ENCODE data around the gene PADI6.

The PADI6 gene

GRCh38 chr1:17356387-17357026 is 15.5 kb upstream of the PADI6 start:
- no peak for DNase-seq (ENCODE audit: low read depth)

DNA sequence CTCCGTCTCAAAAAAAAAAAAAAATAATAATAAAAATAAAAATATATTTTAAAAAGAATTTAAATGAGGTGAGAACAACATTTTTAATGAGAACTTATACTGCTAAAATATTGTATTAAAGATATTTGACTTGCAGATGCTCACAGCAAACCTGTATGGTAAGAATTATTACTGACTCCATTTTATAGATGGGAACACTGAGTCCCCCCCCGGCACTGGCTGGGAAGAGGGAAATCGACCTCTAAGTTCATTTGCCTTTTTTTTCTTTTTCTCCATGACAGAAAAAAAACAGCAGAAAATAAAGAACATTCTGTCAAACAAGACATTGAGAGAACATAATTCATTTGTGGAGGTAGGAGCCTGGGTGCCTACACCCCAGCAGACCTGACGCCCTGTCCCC is 13.4 kb upstream of the PADI6 start:
- DNase-seq (ENCODE audit: low read depth): no peak

GRCh38 chr1:17359031-17359430 is 13.0 kb upstream of the PADI6 start:
- DNase-seq (ENCODE audit: low read depth): no peak

GRCh38 chr1:17359808-17360207 is 12.2 kb upstream of the PADI6 start:
- no peak for DNase-seq (ENCODE audit: low read depth)

DNA sequence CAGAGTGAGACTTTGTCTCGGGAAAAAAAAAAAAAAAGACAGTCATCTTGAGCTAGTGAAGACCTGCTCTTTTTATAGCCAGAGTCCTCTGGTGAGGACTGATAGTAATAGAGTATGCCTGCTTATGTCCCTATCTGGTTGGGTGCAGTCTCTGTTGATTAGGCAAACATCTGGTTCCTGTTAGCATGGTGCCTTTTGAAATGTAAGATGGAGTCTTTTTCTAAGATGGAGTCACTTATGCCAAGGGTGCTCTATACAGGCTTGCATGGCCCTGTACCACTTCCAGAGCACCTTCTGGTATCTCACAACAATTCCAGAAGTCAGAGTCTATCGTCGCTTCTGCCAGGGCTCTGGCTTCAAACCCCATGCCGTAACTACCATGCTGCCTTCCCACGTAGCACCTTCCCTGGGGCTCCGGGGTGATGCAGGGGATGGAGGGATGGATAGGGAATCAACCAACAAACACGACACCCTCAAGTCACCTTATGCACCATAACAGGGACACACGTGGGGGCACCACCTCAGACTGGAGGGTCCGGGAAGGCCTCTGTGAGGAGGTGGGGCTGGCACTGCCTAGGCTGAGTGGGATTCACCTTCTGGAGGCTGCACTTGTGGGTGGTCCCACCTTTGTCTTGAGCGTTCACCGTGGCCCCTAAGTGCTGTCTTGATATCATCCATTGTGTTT is 11.6 kb upstream of the PADI6 start:
- DNase-seq (ENCODE audit: low read depth): no peak

GRCh38 chr1:17361687-17362086 is 10.3 kb upstream of the PADI6 start:
- no peak for DNase-seq (ENCODE audit: low read depth)

- DNase-seq (ENCODE audit: low read depth): no peak
Observed at GRCh38 chr1:17363351-17363750, 8.6 kb upstream of the PADI6 start.

DNA sequence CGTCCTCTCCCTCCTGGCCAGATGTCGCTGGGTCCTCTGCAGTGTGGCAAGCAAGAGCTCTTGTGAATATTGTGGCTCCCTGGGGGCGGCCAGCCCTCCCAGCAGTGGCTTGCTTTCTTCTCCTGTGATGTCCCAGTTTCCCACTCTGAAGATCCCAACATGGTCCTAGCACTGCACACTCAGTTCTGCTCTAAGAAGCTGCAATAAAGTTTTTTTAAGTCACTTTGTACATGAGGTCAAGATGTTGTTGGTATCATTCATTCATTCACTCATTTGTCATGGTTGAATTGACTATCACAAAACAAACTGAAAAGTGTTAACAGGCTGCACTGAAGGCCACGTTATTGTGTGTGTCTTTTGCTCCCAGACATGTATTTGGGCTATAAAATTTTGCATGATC is 8.2 kb upstream of the PADI6 start:
- no peak for DNase-seq (ENCODE audit: low read depth)

- no peak for DNase-seq (ENCODE audit: low read depth)
Observed at GRCh38 chr1:17365293-17365692, 6.7 kb upstream of the PADI6 start.

DNA sequence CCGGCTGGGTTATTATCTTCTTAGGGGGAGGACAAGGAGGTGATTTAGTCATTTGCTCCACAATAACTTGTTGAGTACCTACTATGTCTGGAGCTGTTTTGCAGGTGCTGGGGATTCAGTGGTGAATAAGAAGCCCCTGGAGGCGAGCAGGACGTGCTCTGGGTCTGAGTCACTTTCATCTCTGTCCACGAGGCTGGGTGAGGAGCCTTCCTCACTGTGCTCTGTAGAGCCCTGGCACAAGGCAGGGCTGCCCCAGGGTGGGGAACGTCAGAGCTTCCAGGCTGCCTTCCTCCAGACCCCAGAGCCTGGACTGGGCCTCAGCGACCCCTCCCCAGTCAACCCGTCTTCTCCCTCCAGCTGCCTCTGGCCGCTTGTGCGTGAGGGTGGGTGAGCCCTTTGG is 2.5 kb upstream of the PADI6 start:
- DNase-seq (ENCODE audit: low read depth): peak; percentile 18

GRCh38 chr1:17370618-17371017 is 1.4 kb upstream of the PADI6 start:
- no peak for DNase-seq (ENCODE audit: low read depth)

DNA sequence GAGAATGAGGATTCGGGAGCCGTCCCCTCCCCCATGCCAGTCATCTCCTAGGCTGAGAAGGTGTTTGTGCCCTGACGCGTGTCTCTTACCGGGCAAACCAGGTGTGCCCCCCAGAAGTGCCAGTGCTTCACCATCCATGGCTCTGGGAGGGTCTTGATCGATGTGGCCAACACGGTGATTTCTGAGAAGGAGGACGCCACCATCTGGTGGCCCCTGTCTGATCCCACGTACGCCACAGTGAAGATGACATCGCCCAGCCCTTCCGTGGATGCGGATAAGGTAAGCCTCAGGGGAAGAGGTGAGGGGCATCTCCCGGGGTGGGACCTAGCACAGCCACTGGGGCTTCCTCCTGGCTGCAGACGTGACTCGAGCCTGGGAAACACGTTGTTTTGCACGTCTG is 959 bp downstream of the PADI6 start:
- no peak for DNase-seq (ENCODE audit: low read depth)

DNA sequence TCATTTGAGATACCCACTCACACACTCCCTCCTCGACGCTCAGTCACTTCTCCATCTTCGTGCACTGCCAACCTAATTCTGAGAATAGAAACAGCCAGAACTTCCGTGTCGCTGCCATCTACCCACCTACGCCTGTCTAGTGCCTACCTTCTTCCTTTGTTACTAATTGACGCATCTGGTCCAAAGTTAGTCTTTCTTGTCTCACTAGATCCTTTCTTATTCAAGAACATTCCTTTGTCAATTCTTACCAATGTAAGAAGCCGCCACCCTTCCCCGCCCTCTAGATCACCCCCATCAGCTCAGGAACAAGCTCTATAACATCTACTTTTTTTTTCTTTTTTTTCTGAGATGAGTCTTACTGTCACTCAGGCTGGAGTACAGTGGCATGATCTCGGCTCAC is 3.7 kb downstream of the PADI6 start:
- DNase-seq (ENCODE audit: low read depth): no peak

DNA sequence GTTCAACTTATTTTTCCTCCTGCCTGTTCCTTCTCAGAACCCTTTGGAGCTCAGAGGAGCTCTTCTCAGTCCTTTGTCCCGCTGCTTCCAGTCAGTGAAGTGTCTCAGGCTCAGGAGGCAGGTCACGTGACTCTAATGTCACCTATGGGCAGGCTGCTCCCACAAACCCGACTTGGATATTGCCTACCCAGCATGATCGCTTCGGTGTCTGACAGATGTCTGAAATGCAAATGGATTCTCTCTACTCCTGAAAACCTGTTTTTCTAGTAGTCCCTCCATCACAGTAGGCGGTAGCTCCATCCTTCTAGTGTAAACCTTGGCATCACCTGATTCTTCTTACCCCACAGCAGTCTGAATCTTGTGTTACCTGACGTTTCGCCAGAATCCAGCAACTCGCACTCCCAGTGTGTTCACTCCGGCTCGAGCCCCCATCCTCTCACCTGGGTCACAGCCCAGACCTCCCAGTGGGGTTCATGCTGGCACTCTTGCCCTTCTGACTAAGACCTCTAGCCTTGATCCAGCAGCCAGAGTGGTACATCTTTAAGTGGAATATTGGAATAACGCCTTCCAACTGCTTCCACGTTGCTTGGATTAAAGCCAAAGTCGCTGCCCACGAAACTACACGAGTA is 5.4 kb downstream of the PADI6 start:
- no peak for DNase-seq (ENCODE audit: low read depth)

- no peak for DNase-seq (ENCODE audit: low read depth)
Observed at GRCh38 chr1:17381161-17381560, 9.2 kb downstream of the PADI6 start.

DNA sequence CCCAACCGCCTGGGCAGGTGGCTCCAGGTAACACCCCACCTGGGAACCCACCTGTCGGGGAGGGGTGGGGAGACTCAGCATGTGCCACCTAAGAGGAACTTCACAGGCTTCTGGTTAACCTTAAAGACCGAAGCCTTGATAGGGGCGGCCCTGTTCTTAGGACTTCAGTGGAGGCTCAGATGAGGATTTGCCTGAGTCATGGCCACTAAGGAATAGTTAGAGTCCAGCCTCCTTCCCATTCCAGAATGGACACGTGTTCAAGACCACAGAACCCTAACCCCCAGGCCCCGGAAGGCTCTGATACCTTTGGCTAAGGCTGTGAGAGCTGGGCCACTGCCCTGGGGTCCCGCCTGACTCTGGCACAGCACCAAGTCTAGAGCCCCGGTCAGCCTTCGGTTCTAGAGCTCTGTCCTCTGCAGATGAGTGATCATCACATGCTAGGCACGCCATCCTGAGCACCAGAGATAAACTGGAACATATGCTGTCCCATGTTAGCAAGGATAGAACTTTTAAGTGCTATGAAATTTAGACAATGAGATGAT is 20.3 kb downstream of the PADI6 start:
- DNase-seq (ENCODE audit: low read depth): no peak

DNA sequence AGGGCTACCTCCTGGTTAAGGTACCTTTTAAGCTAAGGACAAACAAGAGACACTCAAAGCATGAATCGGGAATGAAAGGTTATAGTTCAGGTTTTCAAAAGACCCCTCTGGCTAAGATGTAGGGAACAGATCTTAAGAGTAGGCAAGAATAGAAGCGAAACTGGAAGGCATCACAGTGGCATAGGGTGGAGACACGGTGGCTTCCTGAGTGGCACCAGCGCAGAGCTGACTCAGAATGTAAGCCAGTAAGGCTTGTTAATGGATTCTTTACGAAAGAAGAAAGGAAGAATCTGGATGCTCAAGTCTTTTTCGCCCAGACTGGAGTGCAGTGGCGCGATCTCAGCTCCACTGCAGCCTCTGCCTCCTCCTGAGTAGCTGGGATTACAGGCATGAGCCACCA is 21.2 kb downstream of the PADI6 start:
- no peak for DNase-seq (ENCODE audit: low read depth)

GRCh38 chr1:17397910-17398695 is 26.1 kb downstream of the PADI6 start:
- no peak for DNase-seq (ENCODE audit: low read depth)

DNA sequence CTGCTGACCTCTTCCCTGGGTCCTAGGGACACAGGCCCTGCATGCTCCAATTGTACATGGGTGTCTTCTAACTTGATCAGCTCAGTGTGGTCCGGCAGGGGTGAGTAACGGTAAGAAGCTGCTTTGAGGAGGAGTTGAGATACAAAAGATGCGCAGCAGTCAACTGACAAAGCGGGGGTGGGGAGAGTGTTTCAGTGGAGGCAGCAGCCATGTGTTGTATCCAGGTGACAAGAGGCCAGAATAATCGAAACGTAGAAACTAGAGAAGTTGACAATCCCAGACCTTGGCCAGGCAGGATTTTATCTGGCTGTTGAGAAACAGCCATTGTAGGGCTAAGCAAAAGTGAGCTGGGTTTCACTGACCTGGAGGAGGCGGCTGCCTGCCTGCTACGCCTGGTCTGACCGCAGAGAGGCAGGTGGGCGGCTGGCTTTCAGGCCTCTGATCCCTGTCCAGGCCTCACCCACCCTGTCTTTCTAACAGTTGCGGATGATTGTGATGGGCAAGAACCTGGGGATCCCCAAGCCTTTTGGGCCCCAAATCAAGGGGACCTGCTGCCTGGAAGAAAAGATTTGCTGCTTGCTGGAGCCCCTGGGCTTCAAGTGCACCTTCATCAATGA is 28.8 kb downstream of the PADI6 start:
- DNase-seq (ENCODE audit: low read depth): no peak

DNA sequence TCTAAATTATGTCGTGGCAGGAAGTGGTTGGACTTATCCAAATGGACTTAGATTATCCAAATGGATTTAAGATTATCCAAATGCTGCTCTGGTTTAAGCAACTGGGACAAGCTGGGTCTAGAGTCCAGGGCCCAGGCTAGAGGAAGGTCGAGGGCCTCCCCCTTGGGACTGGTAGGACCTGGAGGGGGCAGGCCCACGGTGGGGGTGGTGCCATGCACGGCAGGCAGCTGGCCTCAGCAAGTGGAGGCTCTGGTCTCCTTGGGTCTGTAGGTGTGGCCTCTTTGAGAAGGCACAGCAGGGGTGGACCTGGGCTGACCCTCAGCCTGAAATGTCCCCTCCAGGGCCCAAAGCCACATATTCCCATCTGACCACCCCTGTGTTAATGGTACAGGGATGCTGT is 29.8 kb downstream of the PADI6 start:
- DNase-seq (ENCODE audit: low read depth): no peak

GRCh38 chr1:17403081-17403480 is 31.1 kb downstream of the PADI6 start:
- no peak for DNase-seq (ENCODE audit: low read depth)

- DNase-seq (ENCODE audit: low read depth): no peak
Observed at GRCh38 chr1:17404034-17404684, 32.2 kb downstream of the PADI6 start.
